ENCODE measurements around the gene GBGT1. TPM values are rescaled to one million over a fixed set of nuclear protein-coding genes. Genes with fewer than 3 reads are reported as not detected.

Gene GBGT1
- total RNA-seq, 4 donors from 2014 or later = 10.6 to 32.3 (median 20.5) TPM

GRCh38 chr9:133180953-133181352, 17.2 kb upstream of the GBGT1 start:
- no peak for TF ChIP-seq CTCF (IDR thresholded peaks at IDR 0.05; ENCODE audit: low read depth)

DNA sequence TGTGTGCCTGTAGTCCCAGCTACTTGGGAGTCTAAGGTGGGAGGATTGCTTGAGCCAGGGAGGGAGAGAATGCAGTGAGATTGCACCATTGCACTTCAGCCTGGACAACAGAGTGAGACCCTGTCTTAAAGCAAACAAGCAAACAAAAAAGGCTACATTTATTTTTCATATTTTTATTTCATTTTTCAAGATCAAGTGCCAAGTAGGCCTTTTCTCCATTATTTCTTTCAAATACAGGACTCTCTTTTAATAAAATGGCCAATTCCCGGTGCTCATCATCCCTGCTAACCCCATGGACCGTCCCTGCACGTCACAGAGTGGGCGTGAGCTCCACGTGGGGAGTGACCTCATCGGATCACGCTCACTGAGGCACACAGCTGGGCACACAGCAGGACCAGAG, 9.3 kb upstream of the GBGT1 start:
- TF ChIP-seq CTCF (IDR thresholded peaks at IDR 0.05; ENCODE audit: low read depth) = no peak

- no peak for TF ChIP-seq CTCF (IDR thresholded peaks at IDR 0.05; ENCODE audit: low read depth)
Measured at GRCh38 chr9:133171161-133171961, 7.6 kb upstream of the GBGT1 start.

- no peak for TF ChIP-seq CTCF (IDR thresholded peaks at IDR 0.05; ENCODE audit: low read depth)
Measured at GRCh38 chr9:133170716-133171115, 7.0 kb upstream of the GBGT1 start.

DNA sequence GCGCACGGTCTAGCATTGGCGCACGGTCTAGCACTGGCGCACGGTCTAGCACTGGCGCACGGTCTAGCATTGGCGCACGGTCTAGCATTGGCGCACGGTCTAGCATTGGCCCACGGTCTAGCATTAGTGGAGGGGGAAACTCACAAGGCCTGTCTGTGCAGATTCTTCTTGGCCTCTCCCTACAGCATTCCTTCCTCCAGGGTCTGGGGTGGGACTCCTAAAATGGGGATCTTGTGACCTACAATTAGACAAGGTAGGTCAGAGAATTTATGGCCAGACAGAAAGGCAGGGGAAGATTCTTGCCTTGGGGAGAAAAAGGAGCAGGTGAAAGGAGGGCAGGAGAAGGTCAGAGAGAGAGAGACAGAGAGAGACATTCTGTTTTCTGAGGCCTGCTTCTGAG, 5.4 kb upstream of the GBGT1 start:
- TF ChIP-seq CTCF (IDR thresholded peaks at IDR 0.05; ENCODE audit: low read depth) = no peak

DNA sequence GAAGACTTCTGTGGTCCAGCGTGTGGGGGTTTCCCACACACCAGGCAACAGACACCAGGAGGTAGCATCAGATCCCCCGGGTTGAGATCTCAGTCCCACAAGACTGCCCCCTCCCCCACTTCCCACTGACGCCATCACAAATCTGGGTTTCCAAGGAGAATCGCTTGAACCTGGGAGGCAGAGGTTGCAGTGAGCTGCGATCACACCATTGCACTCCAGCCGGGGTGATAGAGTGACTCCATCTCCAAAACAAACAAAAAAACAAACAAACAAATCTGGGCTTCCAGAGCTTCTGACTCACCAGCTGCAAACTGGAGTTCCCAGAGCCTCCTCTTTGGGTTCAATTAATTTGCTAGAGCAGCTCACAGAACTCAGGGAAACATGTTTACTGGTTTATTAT, 4.7 kb upstream of the GBGT1 start:
- TF ChIP-seq CTCF (IDR thresholded peaks at IDR 0.05; ENCODE audit: low read depth) = no peak

GRCh38 chr9:133167769-133168168, 4.1 kb upstream of the GBGT1 start:
- no peak for TF ChIP-seq CTCF (IDR thresholded peaks at IDR 0.05; ENCODE audit: low read depth)
